Measurements from ENCODE around the gene MYD88. TPM values are rescaled to one million over a fixed set of nuclear protein-coding genes. Genes with fewer than 3 reads are reported as not detected.

The MYD88 gene
- polyA plus RNA-seq, 1 experiment, result 32.4 TPM

- DNase-seq (ENCODE audit: low read depth, low spot score), result no peak
- Histone ChIP-seq H3K27me3 (ENCODE audit: control insufficient read depth, insufficient read depth, low read length) (no peaks in the 10 kb centered on the region), H3K9me3 (ENCODE audit: control insufficient read depth, insufficient read depth, low read length) (no peaks in the 10 kb centered on the region), H3K27ac (ENCODE audit: low read depth, low read length) (no peak overlapping the region), H3K4me3 (ENCODE audit: low read depth, low read length) (no peak overlapping the region)
- ChIA-PET POLR2A (no interaction called here), CTCF (interaction anchor here (1.3 kb wide), 1 partner anchor 221 kb away, joined by 7 read pairs; the partner anchor contains the start of gene XYLB)
- TF ChIP-seq CTCF (IDR thresholded peaks at IDR 0.05; ENCODE audit: low read depth, low read length), result no peak
Observed at GRCh38 chr3:38125305-38126120, 12.9 kb upstream of the MYD88 start.

GRCh38 chr3:38126121-38126892 lies 12.2 kb upstream of the MYD88 start:
- DNase-seq (ENCODE audit: low read depth, low spot score), result no peak
- H3K4me3 ChIP-seq (ENCODE audit: low read depth, low read length), result no peak overlapping the region
- TF ChIP-seq CTCF (IDR thresholded peaks at IDR 0.05; ENCODE audit: low read depth, low read length), result no peak
- no peak overlapping the region for H3K27ac ChIP-seq (ENCODE audit: low read depth, low read length)
- ChIA-PET CTCF (interaction anchor here (1.3 kb wide), 1 partner anchor 220 kb away, joined by 7 read pairs; the partner anchor contains the start of gene XYLB), POLR2A (no interaction called here)
- no peaks in the 10 kb centered on the region for H3K27me3 ChIP-seq (ENCODE audit: control insufficient read depth, insufficient read depth, low read length)
- H3K9me3 ChIP-seq (ENCODE audit: control insufficient read depth, insufficient read depth, low read length), result no peaks in the 10 kb centered on the region

- ChIA-PET POLR2A (interaction anchor here (1.6 kb wide), 1 partner anchor 9 kb away, joined by 3 read pairs; the partner anchor contains the start of gene ACAA1), CTCF (no interaction called here)
- no peak for TF ChIP-seq CTCF (IDR thresholded peaks at IDR 0.05; ENCODE audit: low read depth, low read length)
- no peaks in the 10 kb centered on the region for H3K9me3 ChIP-seq (ENCODE audit: control insufficient read depth, insufficient read depth, low read length)
- H3K4me3 ChIP-seq (ENCODE audit: low read depth, low read length), result no peak overlapping the region
- no peak overlapping the region for H3K27ac ChIP-seq (ENCODE audit: low read depth, low read length)
- DNase-seq (ENCODE audit: low read depth, low spot score), result no peak
- no peaks in the 10 kb centered on the region for H3K27me3 ChIP-seq (ENCODE audit: control insufficient read depth, insufficient read depth, low read length)
Observed at GRCh38 chr3:38127611-38128302, 10.7 kb upstream of the MYD88 start.

GRCh38 chr3:38128303-38128655 lies 10.2 kb upstream of the MYD88 start:
- CTCF ChIA-PET, result no interaction called here

More at GRCh38 chr3:38128303-38128655, 10.2 kb upstream of the MYD88 start:
- no peak overlapping the region for H3K27ac ChIP-seq (ENCODE audit: low read depth, low read length)
- H3K27me3 ChIP-seq (ENCODE audit: control insufficient read depth, insufficient read depth, low read length), result no peaks in the 10 kb centered on the region
- no peak for TF ChIP-seq CTCF (IDR thresholded peaks at IDR 0.05; ENCODE audit: low read depth, low read length)
- H3K4me3 ChIP-seq (ENCODE audit: low read depth, low read length), result no peak overlapping the region
- POLR2A ChIA-PET, result interaction anchor here (1.6 kb wide), 1 partner anchor 9 kb away, joined by 3 read pairs; the partner anchor contains the start of gene ACAA1
- no peaks in the 10 kb centered on the region for H3K9me3 ChIP-seq (ENCODE audit: control insufficient read depth, insufficient read depth, low read length)
- DNase-seq (ENCODE audit: low read depth, low spot score), result no peak

All from AG04450 (cell line).